NT2/D1 (cell line): ENCODE data around the gene CEP104.

Experiments
- SUZ12 ChIP-seq: IDR thresholded peaks from 2 replicates; pipeline ENCODE4 v1.6.1; 2011; ENCODE audit not compliant: insufficient read length, insufficient read depth; ENCODE audit errors: extremely low read depth
- YY1 ChIP-seq: IDR thresholded peaks from 2 replicates; pipeline ENCODE4 v1.6.1; 2011; ENCODE audit not compliant: insufficient read length, insufficient read depth
- ZNF274 ChIP-seq: IDR thresholded peaks from 2 replicates; pipeline ENCODE4 v1.6.1; 2011; ENCODE audit warnings: mild to moderate bottlenecking, low read depth, low read length

DNA sequence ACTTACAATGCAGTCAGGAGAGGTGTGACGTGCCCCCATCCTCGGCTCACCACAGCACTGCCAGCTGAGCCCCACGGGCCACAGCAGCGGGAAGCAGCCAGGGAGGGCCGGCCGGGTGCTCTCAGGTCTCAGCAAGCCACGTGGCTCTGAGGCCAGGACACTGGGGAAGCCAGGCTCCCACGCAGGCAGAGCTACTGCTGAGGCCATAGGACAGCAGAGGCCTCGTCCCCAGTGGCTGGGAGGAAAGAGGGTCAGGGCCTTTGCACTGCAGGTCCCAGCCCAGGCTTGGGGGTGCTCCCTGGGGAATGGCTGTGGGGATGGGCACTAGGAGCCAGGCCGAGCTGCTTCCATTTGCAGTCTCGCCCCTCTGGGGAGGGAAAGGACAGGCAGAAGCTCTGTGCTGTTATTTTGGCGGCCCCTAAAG lies 66.5 kb downstream of the CEP104 start:
- TF ChIP-seq YY1 (no peak), ZNF274 (no peak), SUZ12 (no peak)
